SK-MEL-5 (cell line): Measurements from ENCODE around the gene GRHPR. TPM values are rescaled to one million over a fixed set of nuclear protein-coding genes. Genes with fewer than 3 reads are reported as not detected.
A peak's percentile ranks its signal among the peaks of the same experiment; 100 is the strongest.
"Not testable (repeated sequence)": the region's sequence is repeated elsewhere in the genome, so short reads cannot be mapped to it uniquely, and the experiment has no call there.

Experiments used
- DNase-seq: peaks from one replicate; pipeline ENCODE4 v3.0.0-alpha.2; 2016; ENCODE audit warnings: low read depth, low spot score
- in situ Hi-C: cut with HindIII; loops from 2 replicates; pipeline ENCODE4 v1.10.0; 2016; ENCODE audit warnings: low sequenced_read_pairs, high pct_unique_total_duplicates, low pct_unique_long_range_greater_than_20kb
- total RNA-seq: library from RNA; depleted of rRNA; stranded (reverse); fragments of >200 nt; shearing (Covaris generic); gene quantifications from 2 replicates; pipeline ENCODE4 v1.2.3, GENCODE V29; 2014

GRHPR gene
- total RNA-seq, 1 experiment from 2014 or later: 139 TPM

- in situ Hi-C loops: no loop called here
These were observed 30.2 kb upstream of the GRHPR start for GRCh38 chr9:37392272-37392671.

DNA sequence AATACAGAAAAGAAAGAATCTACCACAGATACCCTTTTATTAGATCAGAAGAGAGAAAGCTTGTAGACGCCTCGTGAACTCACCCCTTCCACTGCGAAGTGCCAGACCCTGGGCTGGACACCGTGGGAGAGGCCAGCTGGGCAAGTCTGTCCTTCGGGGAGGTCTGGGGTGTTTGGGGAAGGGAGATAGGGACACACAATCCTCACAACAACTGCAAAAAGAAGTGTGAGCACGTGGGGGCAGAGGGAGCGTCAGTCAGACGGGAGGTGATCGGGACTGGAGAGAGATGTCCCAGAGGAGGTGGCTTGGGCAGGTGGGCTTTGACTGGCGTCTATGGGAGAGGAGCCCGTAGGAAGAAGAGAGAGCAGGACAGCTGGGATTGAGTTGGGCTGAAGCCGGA is 27.3 kb upstream of the GRHPR start:
- no peak for DNase-seq
- in situ Hi-C loops: no loop called here

More at GRCh38 chr9:37392272-37392671, 30.2 kb upstream of the GRHPR start:
- DNase-seq: peak; percentile 7

- no peak for DNase-seq
- in situ Hi-C loops: no loop called here
These were observed 26.8 kb upstream of the GRHPR start for GRCh38 chr9:37395663-37396062.

DNA sequence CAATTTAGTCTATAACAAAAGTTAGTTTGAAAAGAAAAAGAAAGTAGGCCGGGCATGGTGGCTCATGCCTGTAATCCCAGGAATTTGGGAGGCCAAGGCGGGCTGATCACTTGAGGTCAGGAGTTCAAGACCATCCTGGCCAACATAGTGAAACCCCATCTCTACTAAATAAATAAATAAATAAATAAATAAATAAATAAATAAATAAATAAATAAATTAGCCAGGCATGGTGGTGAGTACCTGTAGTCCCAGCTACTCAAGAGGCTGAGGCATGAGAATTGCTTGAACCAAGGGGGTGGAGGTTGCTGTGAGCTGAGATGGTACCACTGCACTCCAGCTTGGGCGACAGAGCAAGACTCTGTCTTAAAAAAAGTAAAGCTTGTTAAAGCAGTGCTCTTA is 24.5 kb upstream of the GRHPR start:
- in situ Hi-C loops, DNase-seq: not testable (repeated sequence)

- DNase-seq: no peak
- in situ Hi-C loops: no loop called here
These were observed 24.0 kb upstream of the GRHPR start for GRCh38 chr9:37398464-37399025.

GRCh38 chr9:37399336-37399735 is 23.2 kb upstream of the GRHPR start:
- no peak for DNase-seq
- in situ Hi-C loops: no loop called here

DNA sequence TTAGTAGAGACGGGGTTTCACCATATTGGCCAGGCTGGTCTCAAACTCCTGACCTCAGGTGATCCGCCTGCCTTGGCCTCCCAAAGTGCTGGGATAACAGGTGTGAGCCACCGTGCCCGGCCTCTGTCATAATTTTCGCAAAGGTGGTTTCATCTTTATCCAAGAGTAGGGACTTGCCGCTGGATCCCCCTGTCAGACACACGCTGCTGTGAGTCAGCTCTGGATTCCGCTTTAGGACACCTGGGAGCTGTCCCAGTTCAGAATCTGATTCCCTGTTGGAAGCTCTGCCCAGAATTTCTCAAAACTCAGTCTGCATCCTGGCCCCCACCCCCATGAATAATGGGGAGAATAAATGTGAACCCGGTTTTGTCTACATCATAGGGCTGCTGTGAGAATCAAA is 17.9 kb upstream of the GRHPR start:
- in situ Hi-C loops: no loop called here
- no peak for DNase-seq

- in situ Hi-C loops: no loop called here
- DNase-seq: no peak
These were observed 17.1 kb upstream of the GRHPR start for GRCh38 chr9:37405350-37405749.

- no peak for DNase-seq
- in situ Hi-C loops: no loop called here
These were observed 16.6 kb upstream of the GRHPR start for GRCh38 chr9:37405764-37406380.

DNA sequence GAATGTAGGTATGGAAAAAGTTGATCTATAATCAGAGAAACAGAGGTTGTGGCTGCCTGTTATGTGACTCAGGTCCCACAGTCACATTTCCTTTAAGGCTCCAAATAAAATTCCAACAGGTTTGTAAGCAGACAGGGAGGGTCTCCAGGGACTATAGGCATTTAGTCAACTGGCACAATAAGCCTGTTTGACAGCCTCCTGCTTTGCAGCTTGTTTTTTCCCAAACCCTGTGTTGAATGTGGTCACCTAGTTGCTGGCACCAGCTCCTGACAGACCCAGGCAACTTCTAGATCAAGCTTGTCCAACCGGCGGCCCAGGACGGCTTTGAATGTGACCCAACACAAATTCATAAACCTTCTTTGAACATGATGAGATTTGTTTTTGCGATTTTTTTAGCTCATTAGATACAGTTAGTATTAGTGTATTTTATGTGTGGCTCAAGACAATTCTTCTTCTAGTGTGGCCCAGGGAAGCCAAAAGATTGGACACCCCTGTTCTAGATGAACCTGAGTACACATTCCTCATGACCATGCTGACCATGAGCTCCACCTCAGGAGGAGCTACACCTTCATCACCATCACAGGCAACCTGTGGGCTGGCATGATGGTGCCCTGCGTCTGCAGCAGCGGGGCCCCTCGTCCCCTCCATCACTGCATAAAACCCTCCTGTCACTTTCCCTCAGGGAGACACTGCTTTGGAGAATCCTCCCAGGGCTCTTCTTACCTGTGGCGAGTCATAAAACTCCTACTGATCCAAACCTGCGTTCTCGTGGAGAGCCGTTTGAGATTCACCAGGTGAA is 15.7 kb upstream of the GRHPR start:
- in situ Hi-C loops: no loop called here
- DNase-seq: no peak

- in situ Hi-C loops: no loop called here
- no peak for DNase-seq
These were observed 15.0 kb upstream of the GRHPR start for GRCh38 chr9:37407468-37407867.

DNA sequence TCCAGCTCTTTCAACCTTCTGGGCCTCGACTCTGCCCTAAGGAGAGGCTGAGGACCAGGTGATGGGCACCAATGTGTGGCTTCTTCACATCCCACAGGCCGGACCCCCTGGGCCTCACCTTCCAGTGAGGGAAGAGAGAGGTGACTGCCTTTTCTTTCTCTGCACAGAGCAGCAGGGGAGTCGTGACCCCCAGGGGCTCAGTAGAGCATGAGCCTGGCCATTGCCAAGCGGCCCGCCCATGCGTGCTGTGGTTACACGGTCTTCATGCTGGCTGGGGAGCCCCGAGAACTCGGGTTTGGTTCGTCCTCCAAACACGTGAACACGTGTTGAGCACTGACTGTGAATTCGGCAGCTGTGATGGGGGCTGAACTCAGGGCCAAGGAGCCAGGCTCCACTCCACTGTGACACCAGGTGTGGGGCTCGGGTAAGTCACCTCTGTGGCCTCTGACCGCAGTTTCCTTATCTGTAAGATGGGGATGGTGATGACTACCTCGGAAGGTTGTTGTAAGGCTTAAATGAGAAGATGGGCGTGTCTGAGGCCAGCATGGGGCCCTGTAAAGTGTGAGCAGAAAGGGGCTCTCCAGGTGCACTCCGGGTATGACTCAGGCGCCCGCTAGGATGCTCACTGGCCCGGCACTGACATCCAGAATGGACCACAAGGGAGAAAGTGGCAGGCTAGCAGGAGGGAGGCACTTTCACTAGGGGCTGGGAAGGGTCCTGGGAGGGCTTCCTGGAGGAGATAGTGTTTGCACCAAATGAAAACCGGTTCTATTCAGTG is 13.4 kb upstream of the GRHPR start:
- in situ Hi-C loops: no loop called here
- no peak for DNase-seq

DNA sequence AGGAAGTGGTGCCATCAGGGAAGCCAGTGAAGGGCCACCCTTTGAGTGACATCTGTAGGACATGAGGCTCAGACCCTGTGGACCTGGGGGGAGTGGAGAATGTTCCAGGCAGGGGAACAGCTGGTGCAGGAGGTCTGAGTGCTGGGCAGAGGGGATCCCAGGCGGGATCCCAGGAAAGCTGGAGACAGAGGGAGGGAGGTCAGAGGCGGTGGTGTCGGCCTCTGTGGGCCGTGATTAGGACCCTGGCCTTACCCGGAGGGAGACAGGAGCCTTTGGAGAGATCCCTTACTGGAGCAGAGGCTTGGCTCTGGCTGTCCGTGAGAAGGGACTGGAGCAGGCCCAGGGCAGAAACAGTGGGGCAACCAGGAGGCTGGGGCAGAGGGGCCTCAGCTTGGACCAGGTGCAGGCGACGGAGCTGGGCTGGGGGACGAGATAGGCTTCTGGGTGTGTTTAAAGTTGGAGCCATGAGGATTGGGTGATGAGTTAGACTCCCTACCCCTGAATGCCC is 12.1 kb upstream of the GRHPR start:
- in situ Hi-C loops: no loop called here

GRCh38 chr9:37410969-37411785 is 11.3 kb upstream of the GRHPR start:
- DNase-seq: no peak
- in situ Hi-C loops: no loop called here

More for the DNA sequence above, 12.1 kb upstream of the GRHPR start:
- no peak for DNase-seq

DNA sequence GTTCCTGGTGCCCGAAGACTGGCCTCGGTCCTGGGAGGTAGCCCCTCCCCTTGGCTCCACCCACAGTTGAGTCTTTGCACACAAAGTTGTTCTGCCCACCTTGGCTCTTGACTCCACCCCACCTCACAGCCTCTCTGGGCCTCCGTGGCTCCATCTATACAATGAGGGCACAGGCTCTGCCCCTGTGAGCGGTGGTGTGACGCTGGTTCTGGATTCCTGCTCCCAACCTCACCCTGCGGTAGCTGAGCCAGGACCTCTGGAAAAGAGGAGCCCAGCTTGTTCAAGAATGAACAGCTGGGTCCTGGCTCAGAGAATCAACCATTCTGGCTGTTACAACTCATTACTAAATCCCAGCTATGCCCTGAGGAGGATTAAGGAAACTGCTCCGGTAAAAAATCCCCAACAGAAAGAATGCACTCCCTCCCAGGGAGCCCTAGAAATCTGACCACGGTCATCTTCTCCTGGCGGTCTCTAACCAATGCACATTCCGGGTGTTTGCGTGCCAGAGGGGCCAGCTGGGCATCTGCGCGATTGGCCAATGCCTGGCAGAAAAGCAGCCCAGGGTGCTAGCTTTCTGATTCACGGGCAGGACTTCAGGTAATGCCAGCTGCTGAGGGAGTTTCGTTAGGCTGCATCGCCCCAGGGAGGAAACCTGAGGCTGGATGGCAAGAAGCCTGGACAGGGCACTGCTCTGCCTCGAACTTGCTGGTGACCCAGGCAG is 9.9 kb upstream of the GRHPR start:
- in situ Hi-C loops: no loop called here
- DNase-seq: no peak

DNA sequence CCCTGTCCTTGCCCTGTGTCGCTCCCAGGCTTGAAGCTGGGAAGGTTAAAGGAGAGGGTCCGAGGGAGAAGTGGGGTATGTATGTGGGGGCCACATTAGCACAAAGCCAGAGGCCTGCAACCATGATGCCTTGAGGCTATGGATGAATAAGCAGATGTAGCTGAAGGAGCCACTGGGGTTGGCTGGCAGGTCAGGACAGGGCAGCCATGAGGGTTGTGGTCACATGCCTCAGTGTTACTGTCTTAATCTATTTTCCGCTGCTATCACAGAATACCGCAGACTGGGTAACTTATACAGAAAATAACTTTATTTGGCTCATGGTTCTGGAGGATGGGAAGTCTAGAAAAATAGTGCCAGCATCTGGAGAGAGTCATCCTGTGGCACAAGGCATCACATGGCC is 9.2 kb upstream of the GRHPR start:
- no peak for DNase-seq
- in situ Hi-C loops: no loop called here

DNA sequence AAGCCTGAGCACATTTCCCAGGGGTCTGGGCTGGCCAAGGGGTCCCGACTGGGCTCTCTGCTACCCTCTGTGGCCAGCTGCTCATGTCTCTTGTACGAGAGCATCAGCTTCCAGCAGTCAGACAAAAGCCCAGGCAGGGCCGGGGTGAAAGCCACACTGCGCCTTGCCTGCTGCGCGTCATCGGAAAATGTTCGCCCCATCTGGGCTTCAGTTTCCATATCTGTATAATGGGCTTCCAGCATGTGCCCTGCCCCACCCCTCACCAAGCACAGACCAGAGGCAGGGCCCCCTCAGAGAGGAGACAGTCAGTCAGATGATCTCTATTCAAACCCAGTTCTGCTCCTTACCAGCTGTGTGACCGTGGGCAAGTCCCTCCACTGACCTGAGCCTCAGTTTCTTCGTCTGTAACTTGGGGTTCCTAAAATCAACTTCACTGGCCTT is 8.0 kb upstream of the GRHPR start:
- in situ Hi-C loops: no loop called here
- DNase-seq: no peak
